GM12878 (cell line): ENCODE measurements around the gene IMMP2L. TPM values are rescaled to one million over a fixed set of nuclear protein-coding genes. Genes with fewer than 3 reads are reported as not detected.

Experiments
- ATAC-seq: fragments of 200-7000 bp; cut with Tn5 transposase; 3 replicates; pipeline ENCODE4 v1.9.1; 2020; ENCODE audit warnings: mild to moderate bottlenecking, moderate library complexity
- BruUV-seq: library from RNA; stranded (reverse); fragments of 400-500 nt; replicated peaks from 2 replicates; lab custom pipeline; 2021; lab: Mats Ljungman, UMichigan
- CTCF ChIA-PET: fragments of 300-600 bp; sonication (Branson Sonifier 250); formaldehyde crosslinking; extraction: SDS; loops from one replicate; lab custom pipeline; 2021; ENCODE audit warnings: inconsistent platforms; lab: Yijun Ruan, JAX
- POLR2A ChIA-PET: fragments of 350-600 bp; formaldehyde crosslinking; extraction: SDS; loops from one replicate; lab custom pipeline; 2021; ENCODE audit warnings: inconsistent platforms; lab: Charles Lee
- RAD21 ChIA-PET: fragments of 300-600 bp; sonication (Branson Sonifier 250); formaldehyde crosslinking; loops from one replicate; lab custom pipeline; 2023; ENCODE audit warnings: antibody characterized with exemption; ENCODE audit not compliant: unreplicated experiment; lab: Charles Lee
- SMC1A ChIA-PET: fragments of 300-600 bp; sonication (Branson Sonifier 250); formaldehyde crosslinking; loops from one replicate; lab custom pipeline; 2023; ENCODE audit not compliant: unreplicated experiment, uncharacterized antibody; lab: Charles Lee
- DNase-seq: peaks from one replicate; pipeline ENCODE4 v3.0.0-alpha.2; 2011; ENCODE audit warnings: low read depth, low spot score
- FAIRE-seq: peaks from 3 replicates; lab custom pipeline; 2011; peaks lifted over from hg19 to GRCh38; lab: Jason Lieb, UNC
- H2AFZ ChIP-seq: 2 replicates; pipeline ENCODE4 v1.6.0; 2011; ENCODE audit warnings: low read depth, low read length, control low read depth; ENCODE audit not compliant: control insufficient read depth
- H3K27ac ChIP-seq: 2 replicates; pipeline ENCODE4 v1.5.1; 2011; ENCODE audit warnings: control low read depth; ENCODE audit not compliant: control insufficient read depth, insufficient read depth
- H3K27me3 ChIP-seq, 2 experiments: replicated peaks in 1 of 2; 2 replicates each; pipeline versions ENCODE4 v1.6.0 to v1.6.1; 2011; ENCODE audit warnings: low read length in 1 of 2; ENCODE audit not compliant: control insufficient read depth in 2 of 2, insufficient read depth in 2 of 2
- H3K36me3 ChIP-seq, 2 experiments: 2 replicates each; pipeline ENCODE4 v1.5.1; 2011; ENCODE audit warnings: low read length in 1 of 2; ENCODE audit not compliant: control insufficient read depth in 2 of 2, insufficient read depth in 2 of 2
- H3K4me1 ChIP-seq: 2 replicates; pipeline ENCODE4 v1.6.1; 2011; ENCODE audit warnings: mild to moderate bottlenecking, low read length, moderate library complexity, mixed read lengths; ENCODE audit not compliant: control insufficient read depth, insufficient read depth
- H3K4me2 ChIP-seq: 2 replicates; pipeline ENCODE4 v1.6.0; 2011; ENCODE audit warnings: control low read depth; ENCODE audit not compliant: control insufficient read depth, insufficient read depth
- H3K4me3 ChIP-seq: fragments of 200-600 bp; sonication (generic); 2 replicates; pipeline ENCODE4 v1.5.1; 2016
- H3K79me2 ChIP-seq: 2 replicates; pipeline ENCODE4 v1.6.0; 2011; ENCODE audit warnings: low read length; ENCODE audit not compliant: control insufficient read depth, insufficient read depth
- H3K9ac ChIP-seq: 2 replicates; pipeline ENCODE4 v1.8.0; 2011; ENCODE audit warnings: low read length, control low read depth, mixed read lengths; ENCODE audit not compliant: control insufficient read depth, insufficient read depth
- H3K9me3 ChIP-seq: replicated peaks from 3 replicates; pipeline ENCODE4 v1.5.1; 2011; ENCODE audit warnings: mild to moderate bottlenecking, low read length; ENCODE audit not compliant: control insufficient read depth, insufficient read depth
- H4K20me1 ChIP-seq: 2 replicates; pipeline ENCODE4 v1.6.0; 2011; ENCODE audit not compliant: control insufficient read depth, insufficient read depth
- ATF7 ChIP-seq: fragments of 450-650 bp; IDR thresholded peaks from 2 replicates; pipeline ENCODE4 v1.6.1; 2016; ENCODE audit warnings: low read depth, mild to moderate bottlenecking
- BACH1 ChIP-seq: fragments of 450-650 bp; IDR thresholded peaks from 2 replicates; pipeline ENCODE4 v1.6.1; 2017; ENCODE audit warnings: mild to moderate bottlenecking, borderline replicate concordance
- BCL11A ChIP-seq: IDR thresholded peaks from 2 replicates; pipeline ENCODE4 v1.6.1; 2011; ENCODE audit warnings: low read depth, low read length
- CEBPB ChIP-seq, 2 experiments: fragments of 150-350 bp in 1 of 2; IDR thresholded peaks; 2 replicates each; pipeline ENCODE4 v1.6.1; 2012 to 2014; ENCODE audit warnings: low read depth in 2 of 2, low read length in 2 of 2, borderline replicate concordance in 1 of 2, inconsistent platforms in 1 of 2
- E2F4 ChIP-seq: IDR thresholded peaks from 2 replicates; pipeline ENCODE4 v1.6.1; 2012; ENCODE audit warnings: low read depth, low read length, improper control_type of control experiment
- EGR1 ChIP-seq, 2 experiments: IDR thresholded peaks; 1 replicate in 1 of 2; 2 replicates in 1 of 2; pipeline ENCODE4 v1.6.1; 2011 to 2012; ENCODE audit warnings: low read depth in 2 of 2, low read length in 2 of 2, borderline replicate concordance in 1 of 2, mild to moderate bottlenecking in 1 of 2, moderate library complexity in 1 of 2
- EZH2 ChIP-seq: IDR thresholded peaks from 2 replicates; pipeline ENCODE4 v1.6.1; 2012; ENCODE audit warnings: low read depth, mild to moderate bottlenecking, control low read depth, inconsistent platforms, low read length, borderline replicate concordance; ENCODE audit not compliant: control insufficient read depth
- MTA2 ChIP-seq: fragments of 450-650 bp; IDR thresholded peaks from 2 replicates; pipeline ENCODE4 v1.6.1; 2016; ENCODE audit warnings: low read depth, mild to moderate bottlenecking, moderate library complexity
- MYC ChIP-seq: IDR thresholded peaks from 2 replicates; pipeline ENCODE4 v1.6.1; 2011; ENCODE audit warnings: mild to moderate bottlenecking, low read length, moderate library complexity, inconsistent platforms; ENCODE audit not compliant: insufficient read depth, insufficient replicate concordance, insufficient read length, severe bottlenecking
- POLR2AphosphoS2 ChIP-seq: IDR thresholded peaks from 2 replicates; pipeline ENCODE4 v1.6.1; 2011; ENCODE audit warnings: low read depth, mild to moderate bottlenecking, low read length, improper control_type of control experiment, moderate library complexity
- RBBP5 ChIP-seq: fragments of 200-600 bp; sonication (generic); conservative IDR thresholded peaks from 2 replicates; pipeline ENCODE4 v1.6.1; 2016
- RUNX3 ChIP-seq: IDR thresholded peaks from 2 replicates; pipeline ENCODE4 v1.6.1; 2012; ENCODE audit warnings: low read length, inconsistent platforms
- STAT3 ChIP-seq: IDR thresholded peaks from 2 replicates; pipeline ENCODE4 v1.6.1; 2011; ENCODE audit warnings: low read depth, low read length, improper control_type of control experiment
- ZNF24 ChIP-seq: fragments of 450-650 bp; IDR thresholded peaks from 2 replicates; pipeline ENCODE4 v1.6.1; 2017; ENCODE audit warnings: antibody characterized with exemption, mild to moderate bottlenecking
- ZNF592 ChIP-seq: fragments of 450-650 bp; IDR thresholded peaks from 2 replicates; pipeline ENCODE4 v1.6.1; 2017; ENCODE audit warnings: mild to moderate bottlenecking, moderate library complexity
- ZZZ3 ChIP-seq: IDR thresholded peaks from 2 replicates; pipeline ENCODE4 v1.6.1; 2011; ENCODE audit warnings: low read depth; ENCODE audit not compliant: control insufficient read depth, insufficient read length
- WGBS: methylation state at CpG from one replicate; pipeline ENCODE4 v1.1.6; 2016; ENCODE audit warnings: low lambda C conversion rate; ENCODE audit not compliant: insufficient replicate concordance, insufficient coverage; ENCODE audit errors: missing lambda C conversion rate; 5-methylcytosine and 5-hydroxymethylcytosine counted together
- in situ Hi-C: fragments of 300-500 bp; cut with MboI; formaldehyde crosslinking; loops from 9 replicates; pipeline ENCODE4 v1.14.3; 2018; ENCODE audit warnings: mixed read lengths
- intact Hi-C: fragments of 100-400 bp; cut with micrococcal nuclease; formaldehyde crosslinking; loops from one replicate; pipeline ENCODE4 v1.14.2; 2022; ENCODE audit not compliant: unreplicated experiment
- polyA plus RNA-seq, 11 experiments: library from polyadenylated mRNA; depleted of rRNA in 4 of 11; unstranded in 6 of 11; stranded (reverse) in 5 of 11; fragments of >200 nt; fragmentation: Nextera tagmentation in 4 of 11; fragmentation: Illumina TruSeq in 1 of 11; extraction: Ambion mirVana in 4 of 11; extraction: Trizol in 1 of 11; gene quantifications; 1 replicate in 1 of 11; 2 replicates in 10 of 11; pipeline versions ENCODE4 v1.2.1 to v1.2.3, GENCODE V29; 2011 to 2016; ENCODE audit warnings: inconsistent platforms in 2 of 11, missing spikeins in 2 of 11, low read depth in 1 of 11
- total RNA-seq, 4 experiments: library from RNA; depleted of rRNA in 3 of 4; stranded (reverse); fragments of >200 nt in 3 of 4; fragmentation: Illumina TruSeq in 1 of 4; extraction: Trizol in 1 of 4; gene quantifications; 2 replicates each; pipeline versions ENCODE4 v1.2.1 to v1.2.3, GENCODE V29; 2013 to 2021

The IMMP2L gene
- total and polyA plus RNA-seq, 10 of the 15 experiments (the other 5 are each of a cell fraction or from before 2014, with no cell fraction given): 12.6 to 46.3 (median 19.6) TPM

- RAD21 ChIA-PET: no interaction called here
- DNase-seq: no peak
- Histone ChIP-seq H2AFZ (no peak overlapping the region), H3K27ac (no peak overlapping the region), H3K9ac (no peak overlapping the region), H4K20me1 (no peaks in the 10 kb centered on the region), H3K4me2 (no peak overlapping the region), H3K27me3 (no peaks in the 10 kb centered on the region), H3K4me3 (no peak overlapping the region), H3K79me2 (no peaks in the 10 kb centered on the region), H3K36me3 (no peaks in the 10 kb centered on the region), H3K9me3 (no peaks in the 10 kb centered on the region), H3K4me1 (no peaks in the 10 kb centered on the region)
- 63% methylated on average over 3 of the region's 3 CpGs for WGBS
- POLR2A ChIA-PET: no interaction called here
- FAIRE-seq: no peak
- SMC1A ChIA-PET: no interaction called here
- in situ Hi-C loops (no loop called here), intact Hi-C loops (no loop called here)
- no TSS peak for BruUV-seq
- TF ChIP-seq BCL11A (no peak), MYC (no peak), E2F4 (no peak), ATF7 (no peak), EGR1 (IDR thresholded peaks at IDR 0.05; ENCODE audit: borderline replicate concordance in 1 of 2, low read depth in 2 of 2, low read length in 2 of 2) (no peak), RBBP5 (no peak), ZZZ3 (no peak), RUNX3 (no peak), MTA2 (no peak), POLR2AphosphoS2 (no peak), STAT3 (no peak), EZH2 (no peak), CEBPB (IDR thresholded peaks at IDR 0.05; ENCODE audit: borderline replicate concordance in 1 of 2, low read depth in 2 of 2, low read length in 2 of 2) (no peak), ZNF592 (no peak), ZNF24 (no peak), BACH1 (no peak)
- ATAC-seq: no peak
- CTCF ChIA-PET: no interaction called here
These were observed 524.1 kb downstream of the IMMP2L start for GRCh38 chr7:111038185-111038584.
